C4-2B (cell line): ENCODE data around the gene REEP1.

ENCODE experiments used
- CTCF ChIP-seq: fragments of 450-650 bp; conservative IDR thresholded peaks from 2 replicates; pipeline ENCODE4 v1.5.1; 2017; ENCODE audit warnings: mild to moderate bottlenecking
- ZFX ChIP-seq: fragments of 450-650 bp; IDR thresholded peaks from 2 replicates; pipeline ENCODE4 v1.6.1; 2017

GRCh38 chr2:86314125-86314524, 23.3 kb downstream of the REEP1 start:
- no peak for TF ChIP-seq CTCF
- TF ChIP-seq ZFX: no peak
